Natural killer cell (primary cell): ENCODE results near the gene TMEM120B. TPM values are rescaled to one million over a fixed set of nuclear protein-coding genes. Genes with fewer than 3 reads are reported as not detected.

ENCODE experiments used
- ATAC-seq, 3 donors: fragments of 150-1000 bp in 2 of 3; fragments of 200-7000 bp in 1 of 3; cut with Tn5 transposase; 1 replicate in 1 of 3; 2 replicates in 2 of 3; pipeline ENCODE4 v1.10.0; 2021; ENCODE audit warnings: mild to moderate bottlenecking in 2 of 3, moderate library complexity in 2 of 3
- DNase-seq, 2 donors: peaks; one replicate each; pipeline versions ENCODE4 v3.0.0 to v3.0.0-alpha.2; 2013 to 2021; ENCODE audit warnings: mixed read lengths in 1 of 2
- H3K27ac ChIP-seq: one replicate; pipeline ENCODE4 v1.5.1; 2013; ENCODE audit warnings: mild to moderate bottlenecking, low read length
- H3K27me3 ChIP-seq: one replicate; pipeline ENCODE4 v1.6.1; 2013; ENCODE audit warnings: low read length; ENCODE audit not compliant: control insufficient read depth, insufficient read depth
- H3K36me3 ChIP-seq: one replicate; pipeline ENCODE4 v1.6.1; 2013; ENCODE audit warnings: low read length; ENCODE audit not compliant: control insufficient read depth, insufficient read depth
- H3K4me1 ChIP-seq: one replicate; pipeline ENCODE4 v1.6.1; 2013; ENCODE audit warnings: low read length; ENCODE audit not compliant: control insufficient read depth, insufficient read depth
- H3K4me3 ChIP-seq: one replicate; pipeline ENCODE4 v1.5.1; 2013; ENCODE audit warnings: low read length
- H3K9me3 ChIP-seq: one replicate; pipeline ENCODE4 v1.6.1; 2013; ENCODE audit warnings: low read length; ENCODE audit not compliant: control insufficient read depth, insufficient read depth
- H3K27ac Mint-ChIP-seq, 2 donors: one replicate each; pipeline ENCODE4 v1.8.0; 2022; ENCODE audit warnings: mild to moderate bottlenecking in 2 of 2, mixed read lengths in 2 of 2, moderate library complexity in 1 of 2
- H3K27me3 Mint-ChIP-seq, 2 donors: one replicate each; pipeline ENCODE4 v1.8.0; 2022; ENCODE audit warnings: low read depth in 2 of 2, mixed read lengths in 2 of 2
- H3K36me3 Mint-ChIP-seq: one replicate; pipeline ENCODE4 v1.8.0; 2022; ENCODE audit warnings: mixed read lengths
- H3K4me1 Mint-ChIP-seq, 2 donors: one replicate each; pipeline ENCODE4 v1.8.0; 2022; ENCODE audit warnings: mixed read lengths in 2 of 2
- H3K4me3 Mint-ChIP-seq: one replicate; pipeline ENCODE4 v1.8.0; 2022; ENCODE audit warnings: mild to moderate bottlenecking, moderate library complexity, mixed read lengths
- H3K9me3 Mint-ChIP-seq, 2 donors: one replicate each; pipeline ENCODE4 v1.8.0; 2022; ENCODE audit warnings: mixed read lengths in 2 of 2
- CTCF ChIP-seq: fragments of 200-600 bp; IDR thresholded peaks from one replicate; pipeline ENCODE4 v1.8.0; 2022; ENCODE audit warnings: antibody characterized with exemption
- WGBS: methylation state at CpG from one replicate; pipeline ENCODE4 v1.1.7; 2013; ENCODE audit warnings: missing lambda C conversion rate; ENCODE audit not compliant: insufficient coverage; 5-methylcytosine and 5-hydroxymethylcytosine counted together
- intact Hi-C: fragments of 100-400 bp; cut with micrococcal nuclease; formaldehyde crosslinking; loops from one replicate; pipeline ENCODE4 v1.14.2; 2022
- total RNA-seq, 4 donors: library from RNA; stranded (reverse); fragments of 120-200 nt in 1 of 4; gene quantifications; one replicate each; pipeline versions ENCODE4 v1.2.3 to v1.2.4, GENCODE V29; 2013 to 2022

TMEM120B gene
- total RNA-seq, 3 donors from 2014 or later (not counting 1 experiment from before 2014, with no cell fraction given): 6.3 to 8.4 (median 7.9) TPM

GRCh38 chr12:121793838-121794533 is 81.4 kb downstream of the TMEM120B start:
- TF ChIP-seq CTCF: peak; percentile 97
- H3K27ac Mint-ChIP-seq: peak overlapping the region; percentile 100
- H3K27me3 Mint-ChIP-seq: no peaks in the 10 kb centered on the region
- ATAC-seq (peak; percentile 48 to 81 (median 59)), DNase-seq (peak; percentile 97 to 98)
- no peaks in the 10 kb centered on the region for H3K36me3 Mint-ChIP-seq
- under 1% methylated on average over 59 of the region's 59 CpGs for WGBS
- Histone ChIP-seq H3K36me3 (peaks cover 25% of the 10 kb centered on the region), H3K4me3 (peak overlapping the region; percentile 86), H3K4me1 (peaks cover 70% of the 10 kb centered on the region), H3K27ac (peak overlapping the region; percentile 68), H3K27me3 (no peaks in the 10 kb centered on the region), H3K9me3 (no peaks in the 10 kb centered on the region)
- no peaks in the 10 kb centered on the region for H3K9me3 Mint-ChIP-seq
- peaks cover 60 to 72% of the 10 kb centered on the region in 2 donors for H3K4me1 Mint-ChIP-seq
- intact Hi-C loops: loop anchor here (1.0 to 5.0 kb wide), 5 partner anchors 8 to 97 kb away; partner anchors contain the start of genes PSMD9 and TMEM120B
- H3K4me3 Mint-ChIP-seq: peak overlapping the region; percentile 95

GRCh38 chr12:121794534-121795033 is 82.0 kb downstream of the TMEM120B start:
- Histone ChIP-seq H3K27ac (peak overlapping the region; percentile 55), H3K9me3 (no peaks in the 10 kb centered on the region), H3K4me1 (peaks cover 70% of the 10 kb centered on the region), H3K27me3 (no peaks in the 10 kb centered on the region), H3K36me3 (peaks cover 25% of the 10 kb centered on the region), H3K4me3 (peak overlapping the region; percentile 17)
- TF ChIP-seq CTCF: peak; percentile 28
- H3K36me3 Mint-ChIP-seq: no peaks in the 10 kb centered on the region
- DNase-seq (no peak), ATAC-seq (peak; percentile 12 to 21 (median 16))
- H3K27ac Mint-ChIP-seq: peak overlapping the region; percentile 100
- WGBS: under 1% methylated on average over 13 of the region's 13 CpGs
- H3K4me1 Mint-ChIP-seq: peaks cover 62 to 70% of the 10 kb centered on the region in 2 donors
- no peaks in the 10 kb centered on the region for H3K9me3 Mint-ChIP-seq
- intact Hi-C loops: loop anchor here (1.0 to 5.0 kb wide), 6 partner anchors 8 to 97 kb away; partner anchors contain the start of genes PSMD9 and TMEM120B
- H3K4me3 Mint-ChIP-seq: peak overlapping the region; percentile 95
- no peaks in the 10 kb centered on the region for H3K27me3 Mint-ChIP-seq

GRCh38 chr12:121795034-121795968 is 82.7 kb downstream of the TMEM120B start:
- TF ChIP-seq CTCF: peak; percentile 70
- Histone ChIP-seq H3K36me3 (peaks cover 25% of the 10 kb centered on the region), H3K27ac (peak overlapping the region; percentile 55), H3K4me1 (peaks cover 65% of the 10 kb centered on the region), H3K27me3 (no peaks in the 10 kb centered on the region), H3K9me3 (no peaks in the 10 kb centered on the region), H3K4me3 (no peak overlapping the region)
- no peaks in the 10 kb centered on the region for H3K36me3 Mint-ChIP-seq
- intact Hi-C loops: loop anchor here (1.0 to 2.0 kb wide), 2 partner anchors 17 to 94 kb away; partner anchors contain the start of gene PSMD9
- peaks cover 55 to 63% of the 10 kb centered on the region in 2 donors for H3K4me1 Mint-ChIP-seq
- no peaks in the 10 kb centered on the region for H3K27me3 Mint-ChIP-seq
- ATAC-seq (peak; percentile 7 to 39 (median 13)), DNase-seq (peak; percentile 89 to 93)
- WGBS: 49% methylated on average over 15 of the region's 15 CpGs
- H3K4me3 Mint-ChIP-seq: peak overlapping the region; percentile 85
- H3K27ac Mint-ChIP-seq: peak overlapping the region; percentile 100
- no peaks in the 10 kb centered on the region for H3K9me3 Mint-ChIP-seq
